Peyer's patch (tissue), 4 donors: ENCODE measurements around the gene CDC23.

Source experiments
- POLR2A ChIP-seq, 2 donors: fragments of 450-650 bp; IDR thresholded peaks; one replicate each; pipeline ENCODE4 v1.5.1; 2017; ENCODE audit warnings: antibody characterized with exemption in 2 of 2, mild to moderate bottlenecking in 2 of 2, moderate library complexity in 2 of 2
- TF ChIP-seq, protein P1 (sequence below), 6 experiments: fragments of 450-650 bp in 4 of 6; fragments of 200-600 bp in 2 of 6; sonication (generic) in 1 of 6; IDR thresholded peaks; one replicate each; pipeline ENCODE4 v1.5.1; 2017 to 2019; ENCODE audit warnings: antibody characterized with exemption in 6 of 6, mild to moderate bottlenecking in 3 of 6, moderate library complexity in 1 of 6

DNA sequence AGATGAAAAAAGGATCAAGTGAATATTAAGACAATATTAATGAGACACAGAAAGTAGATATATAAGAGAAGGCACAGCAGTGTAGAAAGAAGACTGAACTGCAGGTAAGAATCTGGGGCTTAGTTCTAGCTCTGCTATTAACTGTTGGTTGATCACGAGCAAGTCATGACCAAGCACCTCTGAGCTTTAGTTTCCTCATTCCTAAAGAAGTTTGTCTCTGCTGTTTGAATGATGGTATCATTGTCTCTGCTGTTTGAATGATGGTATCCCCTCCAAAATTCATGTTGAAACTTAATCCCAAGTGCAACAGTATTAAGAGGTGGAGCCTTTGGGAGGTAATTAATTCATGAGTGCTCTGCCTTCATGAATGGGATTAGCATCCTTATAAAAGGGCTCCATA, 71.4 kb downstream of the CDC23 start:
- TF ChIP-seq, protein P1, sequence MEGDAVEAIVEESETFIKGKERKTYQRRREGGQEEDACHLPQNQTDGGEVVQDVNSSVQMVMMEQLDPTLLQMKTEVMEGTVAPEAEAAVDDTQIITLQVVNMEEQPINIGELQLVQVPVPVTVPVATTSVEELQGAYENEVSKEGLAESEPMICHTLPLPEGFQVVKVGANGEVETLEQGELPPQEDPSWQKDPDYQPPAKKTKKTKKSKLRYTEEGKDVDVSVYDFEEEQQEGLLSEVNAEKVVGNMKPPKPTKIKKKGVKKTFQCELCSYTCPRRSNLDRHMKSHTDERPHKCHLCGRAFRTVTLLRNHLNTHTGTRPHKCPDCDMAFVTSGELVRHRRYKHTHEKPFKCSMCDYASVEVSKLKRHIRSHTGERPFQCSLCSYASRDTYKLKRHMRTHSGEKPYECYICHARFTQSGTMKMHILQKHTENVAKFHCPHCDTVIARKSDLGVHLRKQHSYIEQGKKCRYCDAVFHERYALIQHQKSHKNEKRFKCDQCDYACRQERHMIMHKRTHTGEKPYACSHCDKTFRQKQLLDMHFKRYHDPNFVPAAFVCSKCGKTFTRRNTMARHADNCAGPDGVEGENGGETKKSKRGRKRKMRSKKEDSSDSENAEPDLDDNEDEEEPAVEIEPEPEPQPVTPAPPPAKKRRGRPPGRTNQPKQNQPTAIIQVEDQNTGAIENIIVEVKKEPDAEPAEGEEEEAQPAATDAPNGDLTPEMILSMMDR (IDR thresholded peaks at IDR 0.05) = no peak
- TF ChIP-seq POLR2A (IDR thresholded peaks at IDR 0.05) = no peak
